Sciatic nerve (tissue), 2 donors: ENCODE measurements around the gene C1QTNF3. TPM values are rescaled to one million over a fixed set of nuclear protein-coding genes. Genes with fewer than 3 reads are reported as not detected.

Source experiments
- ATAC-seq: fragments of 200-7000 bp; cut with Tn5 transposase; one replicate; pipeline ENCODE4 v1.9.1; 2020; ENCODE audit warnings: mild to moderate bottlenecking, moderate library complexity
- DNase-seq: peaks from one replicate; pipeline ENCODE4 v3.0.0-alpha.2; 2020; ENCODE audit warnings: low spot score
- intact Hi-C: fragments of 100-400 bp; cut with DNase I; formaldehyde crosslinking; loops from one replicate; pipeline ENCODE4 v1.14.2; 2022
- total RNA-seq: library from RNA; stranded (reverse); fragmentation: NEBNext Ultra II Directional; extraction: Animal tissue kit (Norgen Biotek cat#: 25700); gene quantifications from one replicate; pipeline ENCODE4 v1.2.1, GENCODE V29; 2021
- donor health status: DM: no; HTN: no; CAD: no.
- donor health status: DM: no; HTN: no; CAD: no.

The C1QTNF3 gene
- total RNA-seq, 1 donor from 2014 or later = 11.7 TPM

GRCh38 chr5:34007201-34007620 is 35.8 kb downstream of the C1QTNF3 start:
- ATAC-seq (peak; percentile 33), DNase-seq (peak; percentile 58)
- intact Hi-C loops = no loop called here

- no peak for ATAC-seq
- intact Hi-C loops = no loop called here
- no peak for DNase-seq
Measured at GRCh38 chr5:34005681-34006080, 37.3 kb downstream of the C1QTNF3 start.

- ATAC-seq (no peak), DNase-seq (no peak)
- intact Hi-C loops = no loop called here
Measured at GRCh38 chr5:34005211-34005610, 37.8 kb downstream of the C1QTNF3 start.

GRCh38 chr5:34003941-34004340 is 39.1 kb downstream of the C1QTNF3 start:
- DNase-seq = no peak
- no peak for ATAC-seq
- intact Hi-C loops = no loop called here

- intact Hi-C loops = no loop called here
- no peak for ATAC-seq
- no peak for DNase-seq
Measured at GRCh38 chr5:34002629-34003328, 40.2 kb downstream of the C1QTNF3 start.

- intact Hi-C loops = no loop called here
- ATAC-seq (no peak), DNase-seq (no peak)
Measured at GRCh38 chr5:34001241-34001841, 41.7 kb downstream of the C1QTNF3 start.

- intact Hi-C loops = no loop called here
- DNase-seq (no peak), ATAC-seq (no peak)
Measured at GRCh38 chr5:33999978-34000377, 43.0 kb downstream of the C1QTNF3 start.

- intact Hi-C loops = no loop called here
- DNase-seq (peak; percentile 68), ATAC-seq (peak; percentile 90)
Measured at GRCh38 chr5:33997331-33997983, 45.6 kb downstream of the C1QTNF3 start.

- no peak for DNase-seq
- intact Hi-C loops = no loop called here
- ATAC-seq = peak; percentile 41
Measured at GRCh38 chr5:33995865-33996264, 47.1 kb downstream of the C1QTNF3 start.

- intact Hi-C loops = no loop called here
- ATAC-seq (peak; percentile 47), DNase-seq (no peak)
Measured at GRCh38 chr5:33994845-33995244, 48.2 kb downstream of the C1QTNF3 start.

- DNase-seq (no peak), ATAC-seq (no peak)
- intact Hi-C loops = no loop called here
Measured at GRCh38 chr5:33992864-33993263, 50.1 kb downstream of the C1QTNF3 start.

- ATAC-seq = no peak
- intact Hi-C loops = no loop called here
- DNase-seq = no peak
Measured at GRCh38 chr5:33985447-33985846, 57.6 kb downstream of the C1QTNF3 start.

- intact Hi-C loops = no loop called here
- ATAC-seq (no peak), DNase-seq (no peak)
Measured at GRCh38 chr5:33984671-33985124, 58.3 kb downstream of the C1QTNF3 start, which contains the start of gene SLC45A2. Gene SLC45A2, minus strand, starts transcription at chr5:33984693. Its CDS starts 110 bp downstream, at chr5:33984583.

GRCh38 chr5:33984178-33984577 is 58.8 kb downstream of the C1QTNF3 start:
- ATAC-seq (no peak), DNase-seq (no peak)
- intact Hi-C loops = no loop called here

GRCh38 chr5:33981408-33982162 is 61.4 kb downstream of the C1QTNF3 start:
- ATAC-seq = no peak
- intact Hi-C loops = no loop called here
- DNase-seq = no peak

- DNase-seq = no peak
- no peak for ATAC-seq
- intact Hi-C loops = no loop called here
Measured at GRCh38 chr5:33980030-33980429, 63.0 kb downstream of the C1QTNF3 start.

GRCh38 chr5:33978306-33978705 is 64.7 kb downstream of the C1QTNF3 start:
- ATAC-seq = no peak
- intact Hi-C loops = no loop called here

GRCh38 chr5:33976307-33976706 is 66.7 kb downstream of the C1QTNF3 start:
- intact Hi-C loops = no loop called here
- ATAC-seq (no peak), DNase-seq (no peak)

More at GRCh38 chr5:33978306-33978705, 64.7 kb downstream of the C1QTNF3 start:
- DNase-seq = no peak

GRCh38 chr5:33975852-33976251 is 67.2 kb downstream of the C1QTNF3 start:
- intact Hi-C loops = no loop called here
- peak; percentile 42 for ATAC-seq
- DNase-seq = no peak
